Left renal pelvis (tissue), 4 donors: Measurements from ENCODE around the gene TRIP13. TPM values are rescaled to one million over a fixed set of nuclear protein-coding genes. Genes with fewer than 3 reads are reported as not detected.
"Not testable (repeated sequence)": the region's sequence is repeated elsewhere in the genome, so short reads cannot be mapped to it uniquely, and the experiment has no call there.

ENCODE experiments used
- DNase-seq, 4 donors: peaks; one replicate each; pipeline ENCODE4 v3.0.0-alpha.2; 2013; ENCODE audit warnings: low read depth in 4 of 4, low spot score in 3 of 4
- polyA plus RNA-seq, 4 donors: library from polyadenylated mRNA; unstranded; fragments of 120-200 nt; gene quantifications; one replicate each; pipeline ENCODE4 v1.2.1, GENCODE V29; 2013; ENCODE audit not compliant: insufficient read length in 4 of 4

TRIP13 gene
- polyA plus RNA-seq, 4 donors, result 10.8 to 15.5 (median 12.4) TPM

GRCh38 chr5:871596-872298 lies 20.9 kb upstream of the TRIP13 start:
- no peak for DNase-seq

GRCh38 chr5:872301-872700 lies 20.4 kb upstream of the TRIP13 start:
- DNase-seq, result no peak

- no peak for DNase-seq
Measured at GRCh38 chr5:873328-873727, 19.4 kb upstream of the TRIP13 start.

GRCh38 chr5:875931-876330 lies 16.8 kb upstream of the TRIP13 start:
- DNase-seq, result no peak

GRCh38 chr5:876398-877365 lies 16.0 kb upstream of the TRIP13 start:
- DNase-seq, result no peak

GRCh38 chr5:878125-878524 lies 14.6 kb upstream of the TRIP13 start:
- no peak for DNase-seq

- DNase-seq, result not testable (repeated sequence)
Measured at GRCh38 chr5:878677-879076, 14.0 kb upstream of the TRIP13 start.

- DNase-seq, result no peak
Measured at GRCh38 chr5:880816-881550, 11.7 kb upstream of the TRIP13 start.

GRCh38 chr5:881551-881935 lies 11.1 kb upstream of the TRIP13 start:
- no peak for DNase-seq

GRCh38 chr5:882253-883183 lies 10.2 kb upstream of the TRIP13 start:
- no peak for DNase-seq

GRCh38 chr5:883475-884181 lies 9.1 kb upstream of the TRIP13 start:
- no peak for DNase-seq

- no peak for DNase-seq
Measured at GRCh38 chr5:884345-885126, 8.1 kb upstream of the TRIP13 start.

GRCh38 chr5:885127-885442 lies 7.6 kb upstream of the TRIP13 start:
- DNase-seq, result no peak

- no peak for DNase-seq
Measured at GRCh38 chr5:885529-885928, 7.2 kb upstream of the TRIP13 start.

- no peak for DNase-seq
Measured at GRCh38 chr5:886036-886435, 6.6 kb upstream of the TRIP13 start.

GRCh38 chr5:886716-887325 lies 5.9 kb upstream of the TRIP13 start:
- DNase-seq, result no peak

GRCh38 chr5:887947-888637 lies 4.6 kb upstream of the TRIP13 start:
- DNase-seq, result no peak

GRCh38 chr5:888638-889035 lies 4.0 kb upstream of the TRIP13 start:
- no peak for DNase-seq
